Body of pancreas (tissue), 4 donors: Measurements from ENCODE around the gene PRPS1.

Experiments used
- POLR2A ChIP-seq, 3 donors: fragments of 450-650 bp; IDR thresholded peaks; one replicate each; pipeline ENCODE4 v1.6.1; 2016; ENCODE audit warnings: antibody characterized with exemption in 3 of 3, mild to moderate bottlenecking in 2 of 3
- TF ChIP-seq, protein P1 (sequence below), 7 experiments: fragments of 450-650 bp in 4 of 7; fragments of 200-600 bp in 3 of 7; sonication (generic) in 3 of 7; IDR thresholded peaks; one replicate each; pipeline ENCODE4 v1.5.1; 2016 to 2019; ENCODE audit warnings: antibody characterized with exemption in 7 of 7

GRCh38 chrX:107654872-107655761, 26.8 kb downstream of the PRPS1 start:
- TF ChIP-seq, protein P1, sequence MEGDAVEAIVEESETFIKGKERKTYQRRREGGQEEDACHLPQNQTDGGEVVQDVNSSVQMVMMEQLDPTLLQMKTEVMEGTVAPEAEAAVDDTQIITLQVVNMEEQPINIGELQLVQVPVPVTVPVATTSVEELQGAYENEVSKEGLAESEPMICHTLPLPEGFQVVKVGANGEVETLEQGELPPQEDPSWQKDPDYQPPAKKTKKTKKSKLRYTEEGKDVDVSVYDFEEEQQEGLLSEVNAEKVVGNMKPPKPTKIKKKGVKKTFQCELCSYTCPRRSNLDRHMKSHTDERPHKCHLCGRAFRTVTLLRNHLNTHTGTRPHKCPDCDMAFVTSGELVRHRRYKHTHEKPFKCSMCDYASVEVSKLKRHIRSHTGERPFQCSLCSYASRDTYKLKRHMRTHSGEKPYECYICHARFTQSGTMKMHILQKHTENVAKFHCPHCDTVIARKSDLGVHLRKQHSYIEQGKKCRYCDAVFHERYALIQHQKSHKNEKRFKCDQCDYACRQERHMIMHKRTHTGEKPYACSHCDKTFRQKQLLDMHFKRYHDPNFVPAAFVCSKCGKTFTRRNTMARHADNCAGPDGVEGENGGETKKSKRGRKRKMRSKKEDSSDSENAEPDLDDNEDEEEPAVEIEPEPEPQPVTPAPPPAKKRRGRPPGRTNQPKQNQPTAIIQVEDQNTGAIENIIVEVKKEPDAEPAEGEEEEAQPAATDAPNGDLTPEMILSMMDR (IDR thresholded peaks at IDR 0.05) = peak; percentile 41 to 57 (median 49)
- TF ChIP-seq POLR2A (IDR thresholded peaks at IDR 0.05) = no peak
